Putamen (tissue), 1 donor: ENCODE measurements around the gene RIPPLY1.
"Not testable (repeated sequence)": the region's sequence is repeated elsewhere in the genome, so short reads cannot be mapped to it uniquely, and the experiment has no call there.

ENCODE experiments used
- DNase-seq: peaks from one replicate; pipeline ENCODE4 v3.0.0-alpha.2; 2016; ENCODE audit warnings: low spot score

RIPPLY1 gene

DNA sequence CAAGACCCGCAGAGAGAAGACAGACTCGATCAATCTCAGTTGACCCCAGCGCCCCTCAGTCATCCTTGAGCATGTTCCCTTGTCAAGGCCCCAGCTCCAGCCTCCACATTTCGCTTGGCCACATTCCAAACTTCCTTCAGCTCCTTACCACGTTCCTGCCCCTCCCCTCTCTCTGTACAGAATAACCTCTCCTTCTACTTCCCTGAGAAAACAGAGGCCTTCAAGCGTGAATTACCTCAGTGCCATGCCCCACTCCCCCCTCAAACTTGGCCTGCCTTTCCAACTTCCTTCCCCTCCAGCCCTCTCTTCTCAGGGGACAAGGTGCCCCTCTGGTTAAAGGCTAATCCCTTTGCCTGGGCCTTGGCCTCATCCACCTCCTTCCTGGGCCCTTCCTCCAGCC, 3.2 kb upstream of the RIPPLY1 start:
- no peak for DNase-seq

DNA sequence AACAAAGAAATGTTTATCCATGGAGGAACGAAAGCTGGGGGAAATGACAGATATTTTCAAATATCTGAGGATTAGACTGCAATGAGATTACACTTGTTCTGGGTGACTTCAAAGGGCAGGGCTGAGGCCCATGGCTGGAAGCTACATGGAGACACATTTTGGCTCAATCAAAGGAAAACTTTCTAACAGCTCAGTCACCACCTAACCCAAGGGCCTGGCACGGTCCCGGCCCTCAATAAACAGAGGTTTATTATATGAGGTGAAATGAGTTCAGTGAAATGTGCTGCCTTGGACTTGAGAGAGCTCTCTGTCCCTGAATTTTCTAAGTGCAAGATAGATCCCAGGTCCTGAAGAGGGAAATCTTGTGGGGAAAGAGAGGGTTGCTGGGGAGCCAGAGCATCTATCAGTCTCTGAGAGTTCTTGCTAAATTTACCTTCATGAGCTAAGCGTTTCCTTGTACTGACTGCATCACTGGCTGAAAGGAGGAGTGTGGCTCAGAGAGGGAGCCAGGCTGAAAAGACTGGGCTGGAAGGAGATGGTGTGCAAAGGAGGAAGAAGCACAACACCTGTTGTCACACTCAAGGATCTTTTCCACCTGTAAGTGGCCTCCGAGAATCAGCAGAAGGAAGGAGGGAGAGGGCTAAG, 2.0 kb upstream of the RIPPLY1 start:
- no peak for DNase-seq

DNA sequence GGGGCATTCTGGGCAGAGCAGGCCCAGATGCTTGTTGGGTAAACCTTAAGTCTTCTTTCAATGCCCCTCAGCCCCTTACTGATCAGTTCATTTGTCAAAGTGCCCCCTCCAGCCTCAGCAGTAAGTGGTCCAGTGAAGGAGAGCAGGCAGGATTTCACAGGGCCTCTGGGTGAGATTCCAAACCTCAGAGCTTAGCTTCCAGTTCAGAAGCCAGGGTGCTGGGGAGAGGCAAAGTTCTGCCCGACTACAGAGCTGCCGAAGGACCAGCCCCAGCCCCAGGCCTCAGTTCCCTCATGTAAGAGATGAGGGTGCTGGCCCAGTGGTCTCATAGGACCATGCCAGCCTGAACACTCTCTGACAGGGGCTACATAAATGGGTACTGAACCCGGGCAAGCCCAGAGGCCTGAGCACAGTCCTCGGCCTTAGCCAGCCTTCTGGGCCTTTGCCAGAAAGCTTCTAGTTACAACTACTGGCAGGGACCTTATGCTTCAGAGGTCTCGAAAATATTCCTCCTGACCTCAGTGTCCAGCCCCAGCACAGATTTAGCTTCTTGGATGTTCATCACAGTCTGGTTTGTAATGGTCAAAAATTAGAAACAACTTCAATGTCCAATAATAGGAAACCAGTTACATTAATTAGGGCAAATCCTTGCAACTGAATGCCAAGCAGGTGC, 851 bp upstream of the RIPPLY1 start:
- no peak for DNase-seq

DNA sequence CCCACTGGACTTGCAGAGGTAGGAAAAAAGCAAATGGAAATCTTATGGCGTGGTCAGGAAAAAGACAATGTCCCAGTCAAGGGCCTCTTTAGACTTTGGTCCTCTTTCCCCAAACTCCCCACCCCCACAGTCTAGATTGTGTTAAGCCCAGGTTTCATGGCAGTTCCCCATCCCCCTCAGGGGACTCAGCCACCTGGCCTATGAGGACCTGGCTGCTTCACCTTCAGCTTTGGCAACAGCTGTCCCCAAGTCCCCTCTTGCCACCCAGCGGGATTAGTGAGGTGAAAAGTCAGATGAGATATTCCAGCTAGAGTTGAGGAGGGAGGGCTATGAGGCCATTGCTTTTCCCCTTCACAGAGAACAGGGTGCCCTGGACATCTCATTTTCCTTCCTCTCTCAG, 457 bp downstream of the RIPPLY1 start:
- DNase-seq, result no peak

DNA sequence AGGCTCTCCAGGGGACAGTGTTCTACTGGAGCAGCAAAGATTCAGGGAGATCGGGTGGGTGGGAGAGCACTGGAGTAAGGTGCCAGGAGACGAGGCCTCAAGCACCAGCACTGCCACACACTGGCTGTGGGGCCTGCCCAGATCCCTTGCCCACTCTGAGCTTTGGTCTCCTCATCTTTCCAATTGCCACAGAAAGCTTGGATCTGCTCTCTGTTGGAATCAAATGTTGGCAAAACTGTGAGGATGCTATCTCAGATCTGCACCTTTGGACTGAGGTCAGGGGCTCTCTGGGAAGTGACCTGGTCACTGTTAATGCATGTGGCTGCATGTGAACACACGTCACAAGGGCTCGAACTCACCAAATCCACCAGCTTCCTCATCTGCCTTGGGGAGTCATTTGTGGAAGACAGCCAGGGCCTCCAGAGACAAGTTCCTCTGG, 1.3 kb downstream of the RIPPLY1 start:
- DNase-seq, result no peak

DNA sequence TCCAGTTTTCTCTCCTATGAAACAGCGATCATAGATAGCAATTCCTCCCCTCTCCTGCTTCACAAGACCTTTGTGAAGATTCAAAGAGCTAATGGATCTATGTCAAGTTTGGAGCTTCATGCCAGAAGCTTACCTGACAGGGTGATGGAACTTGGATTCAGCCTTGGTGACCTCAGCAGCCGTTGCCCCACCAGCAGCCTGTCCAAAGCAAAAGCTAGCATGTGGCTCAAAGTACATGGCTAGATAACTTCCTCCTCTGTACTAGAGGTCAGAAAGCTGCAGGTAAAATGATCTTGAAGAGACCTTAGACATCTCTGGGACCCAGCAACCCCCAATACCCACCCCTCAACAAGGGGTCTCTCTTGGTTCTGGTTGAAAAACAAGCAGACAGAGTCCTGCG, 1.8 kb downstream of the RIPPLY1 start:
- no peak for DNase-seq

DNA sequence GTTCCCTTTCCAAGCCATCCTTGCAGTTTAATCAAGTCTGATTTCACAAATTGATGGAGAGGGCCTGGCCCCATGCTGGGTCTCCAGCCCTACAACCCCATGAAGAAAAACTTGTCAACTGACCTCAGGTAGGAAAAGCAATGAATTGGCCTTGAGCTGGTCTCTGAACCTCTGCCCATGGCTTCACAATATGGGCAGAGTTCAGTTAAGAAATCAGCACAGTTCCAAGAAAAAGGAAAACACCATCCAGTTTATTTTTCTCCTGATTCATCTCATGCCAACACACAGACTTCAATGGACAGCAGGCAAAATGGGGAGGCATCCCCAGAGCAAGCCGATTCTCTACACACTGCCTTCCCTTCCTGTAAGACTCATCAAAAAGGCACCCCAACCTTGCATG, 3.3 kb downstream of the RIPPLY1 start:
- no peak for DNase-seq

DNA sequence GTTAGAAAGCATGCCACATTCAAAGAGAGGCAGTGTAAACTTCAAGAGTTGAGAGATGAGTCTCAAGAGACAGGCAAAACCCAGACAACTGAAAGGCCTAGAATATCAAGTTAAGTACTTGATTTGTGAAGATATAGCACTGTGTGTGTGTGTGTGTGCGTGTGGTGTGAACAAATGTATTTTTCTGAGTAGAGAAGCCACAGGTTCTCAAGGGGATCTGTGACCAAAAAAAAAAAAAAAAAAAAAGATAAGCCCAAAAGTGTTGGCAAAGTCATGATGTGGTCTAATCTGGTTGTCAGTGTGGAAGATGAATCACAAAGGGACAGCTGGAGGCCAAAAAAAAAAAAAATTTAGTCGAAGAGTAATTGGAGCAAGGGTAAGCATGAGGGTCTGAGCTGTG, 3.9 kb downstream of the RIPPLY1 start:
- DNase-seq, result no peak

DNA sequence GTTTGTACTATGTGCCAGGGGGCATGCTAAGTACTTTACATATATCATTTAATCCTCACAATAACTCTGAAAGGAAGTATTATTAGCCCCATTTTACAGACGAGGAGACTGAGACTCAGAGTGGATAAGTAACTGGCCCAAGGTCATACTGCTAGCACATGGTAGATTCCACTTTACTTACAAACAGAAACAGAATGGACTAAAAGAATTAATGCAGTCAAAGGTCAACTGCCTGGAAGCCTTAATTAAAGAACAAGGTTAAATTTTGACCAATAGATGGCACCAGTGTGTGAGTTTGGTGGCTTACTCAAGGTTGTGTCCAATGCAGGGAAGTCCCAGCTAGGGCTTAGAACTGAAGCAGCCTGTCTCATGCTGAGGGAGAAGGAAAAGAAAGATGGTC, 4.7 kb downstream of the RIPPLY1 start:
- no peak for DNase-seq

DNA sequence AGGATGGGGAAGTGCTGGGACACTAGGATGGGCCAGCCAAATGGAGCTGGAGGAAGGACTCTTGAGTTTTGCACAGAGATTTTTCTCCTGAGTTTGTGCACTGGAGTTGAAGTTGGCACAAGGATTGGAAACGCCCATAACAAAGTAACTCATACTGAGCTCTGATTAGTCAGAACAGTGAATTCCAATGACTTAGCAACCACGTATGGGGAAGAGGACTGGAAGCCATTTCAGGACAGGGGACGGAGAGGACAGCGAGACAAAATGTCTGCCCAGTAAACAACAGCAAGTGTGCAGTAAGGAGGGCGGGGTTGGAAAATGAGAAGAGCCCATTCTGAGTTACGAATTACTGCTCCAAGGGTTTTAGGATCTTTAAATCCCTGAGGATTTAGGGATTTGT, 5.9 kb downstream of the RIPPLY1 start:
- no peak for DNase-seq

DNA sequence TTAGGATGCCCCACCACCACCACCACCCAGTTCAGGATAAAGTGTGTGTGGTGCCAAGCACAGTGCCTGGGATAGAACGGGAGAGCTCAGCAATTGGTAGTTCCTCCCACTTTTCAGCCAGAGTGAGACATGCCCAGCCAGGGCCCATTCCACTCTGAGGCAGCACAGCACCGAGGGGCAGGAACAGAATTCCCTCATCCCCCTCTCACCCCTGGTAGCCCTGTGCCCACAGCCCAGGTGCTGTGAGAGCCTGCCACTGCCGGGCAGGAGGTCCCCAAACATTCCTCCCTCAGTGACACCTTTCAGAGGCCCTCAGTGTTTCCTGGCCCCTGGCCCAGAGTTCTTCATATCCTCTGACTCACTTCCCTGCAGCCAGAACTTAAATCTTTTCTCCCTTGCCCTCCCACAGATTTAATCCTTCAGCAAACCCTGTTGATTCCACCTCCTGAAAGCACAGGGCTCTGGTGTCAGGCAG, 8.1 kb downstream of the RIPPLY1 start:
- no peak for DNase-seq

DNA sequence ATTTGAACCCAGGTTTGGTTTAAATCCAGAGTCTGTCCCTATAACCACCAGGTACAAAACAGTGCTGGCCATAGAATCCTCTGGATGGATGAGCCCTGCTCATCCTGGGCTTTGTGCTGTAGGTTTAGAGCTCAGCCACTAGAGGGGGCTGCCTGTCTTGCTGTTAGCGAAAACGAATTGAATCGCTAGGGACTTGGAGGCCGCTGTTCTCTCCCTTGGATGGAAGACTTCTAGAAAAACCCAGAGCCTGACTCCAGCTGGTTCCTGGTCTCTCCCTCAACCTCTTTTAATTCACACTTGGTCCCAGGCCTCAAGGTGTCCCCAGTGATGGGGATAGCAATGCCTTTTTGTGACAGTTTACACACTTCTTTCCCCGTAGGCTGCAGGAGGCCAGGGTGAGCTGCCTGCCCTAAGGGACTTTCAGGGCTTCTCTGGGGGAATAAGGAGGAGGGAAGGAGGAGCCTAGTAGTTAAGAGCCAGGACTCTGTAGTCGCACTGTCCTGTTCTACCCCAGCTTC, 8.7 kb downstream of the RIPPLY1 start:
- DNase-seq, result peak; percentile 42

DNA sequence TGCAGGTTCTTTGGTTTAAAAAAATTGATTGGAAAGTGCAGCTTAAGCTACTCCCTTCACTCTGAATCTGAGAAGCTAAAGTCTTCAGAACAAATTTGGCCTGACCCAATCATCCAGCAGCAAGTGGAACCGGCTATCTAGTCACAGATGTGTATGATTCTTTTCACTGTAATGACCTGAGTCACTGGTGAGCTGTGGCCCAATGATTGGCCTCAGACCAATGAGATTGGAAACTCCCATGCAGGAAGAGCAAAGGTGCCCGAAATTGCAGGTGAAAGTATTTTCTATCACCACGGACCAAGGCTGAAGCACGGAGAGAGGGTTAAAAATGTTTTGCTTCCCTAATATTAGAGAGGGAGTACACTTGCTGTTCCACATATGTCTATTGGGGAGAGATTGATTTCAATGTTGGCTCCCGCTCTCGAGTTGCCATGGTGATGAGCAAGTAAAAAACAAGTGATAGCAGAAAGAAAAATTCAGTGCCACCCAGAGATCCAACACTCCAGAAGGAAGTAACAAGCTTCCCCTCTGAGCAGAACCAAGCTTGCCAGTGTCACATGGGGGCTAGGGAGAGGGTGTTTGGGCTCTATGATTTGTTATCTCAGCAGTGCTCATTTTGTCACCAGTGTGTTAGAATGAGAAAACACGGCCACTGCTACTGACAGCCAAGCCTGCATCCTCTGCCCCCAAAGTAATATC, 11.2 kb downstream of the RIPPLY1 start:
- no peak for DNase-seq

DNA sequence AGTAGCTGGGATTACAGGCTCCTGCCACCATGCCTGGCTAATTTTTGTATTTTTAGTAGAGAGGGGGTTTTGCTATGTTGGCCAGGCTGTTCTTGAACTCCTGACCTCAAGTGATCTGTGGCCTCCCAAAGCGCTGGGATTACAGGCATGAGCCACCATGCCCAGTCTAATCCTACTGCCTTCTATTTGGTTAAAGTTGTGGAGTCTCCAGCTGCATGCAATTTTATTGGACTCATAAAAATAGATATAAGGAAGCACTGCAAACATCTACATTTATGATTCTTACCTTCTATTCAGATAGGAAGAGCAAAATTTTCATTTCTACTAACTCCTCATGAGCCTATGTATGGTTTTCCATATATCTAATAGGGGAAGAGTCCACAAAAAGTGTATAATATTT, 13.7 kb downstream of the RIPPLY1 start:
- no peak for DNase-seq

DNA sequence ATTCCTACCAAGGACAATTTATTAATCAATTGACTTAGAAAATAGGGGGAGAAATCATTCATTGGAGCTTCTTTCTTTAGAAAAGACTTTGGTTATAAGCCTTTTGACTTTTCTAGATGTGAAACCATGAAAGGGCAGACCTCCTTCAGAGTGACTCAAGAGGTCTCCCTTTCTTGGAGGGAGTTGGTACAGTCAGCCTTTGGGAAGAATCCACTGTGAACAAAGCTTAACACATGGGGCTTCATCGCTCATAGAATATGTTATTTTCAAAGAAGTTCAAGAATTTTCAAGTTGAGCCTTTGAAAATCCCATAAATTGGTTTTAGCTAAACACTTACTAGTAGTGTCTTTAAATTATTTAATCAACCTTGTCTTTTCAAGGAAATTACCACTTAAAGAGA, 28.0 kb downstream of the RIPPLY1 start:
- no peak for DNase-seq

DNA sequence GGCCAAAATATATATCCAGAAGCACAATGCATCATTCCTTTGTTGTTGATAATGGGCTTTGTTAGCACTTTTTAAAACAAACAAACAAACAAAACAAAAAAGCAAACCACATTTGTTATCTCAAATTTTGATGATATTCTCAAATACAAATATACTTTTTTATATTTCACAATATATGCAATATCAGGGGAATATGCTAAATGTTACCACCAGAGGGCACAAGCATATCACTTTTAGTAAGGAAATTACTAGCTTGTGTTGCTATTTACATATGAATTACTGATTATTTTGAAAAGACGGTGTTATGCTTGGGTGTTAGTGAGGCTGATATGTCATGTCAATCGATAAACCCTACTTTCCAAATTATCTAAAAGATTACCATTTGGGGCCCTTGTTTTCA, 29.1 kb downstream of the RIPPLY1 start:
- DNase-seq, result no peak

DNA sequence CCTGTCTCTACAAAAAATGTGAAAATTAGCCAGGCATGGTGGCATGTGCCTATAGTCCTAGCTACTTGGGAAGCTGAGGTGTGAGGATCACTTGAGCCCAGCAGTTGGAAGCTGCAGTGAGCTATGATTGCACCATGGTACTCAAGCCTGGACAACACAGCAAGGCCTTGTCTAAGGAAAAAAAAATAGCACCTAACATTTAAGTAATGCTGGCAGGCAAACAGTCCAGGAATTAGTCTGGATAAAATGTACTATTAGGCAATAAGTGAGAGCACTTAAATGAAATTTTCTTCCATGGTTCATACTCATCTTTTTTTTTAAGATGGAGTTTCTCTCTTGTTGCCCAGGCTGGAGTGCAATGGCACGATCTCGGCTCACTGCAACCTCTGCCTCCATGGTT, 30.3 kb downstream of the RIPPLY1 start:
- DNase-seq, result not testable (repeated sequence)

DNA sequence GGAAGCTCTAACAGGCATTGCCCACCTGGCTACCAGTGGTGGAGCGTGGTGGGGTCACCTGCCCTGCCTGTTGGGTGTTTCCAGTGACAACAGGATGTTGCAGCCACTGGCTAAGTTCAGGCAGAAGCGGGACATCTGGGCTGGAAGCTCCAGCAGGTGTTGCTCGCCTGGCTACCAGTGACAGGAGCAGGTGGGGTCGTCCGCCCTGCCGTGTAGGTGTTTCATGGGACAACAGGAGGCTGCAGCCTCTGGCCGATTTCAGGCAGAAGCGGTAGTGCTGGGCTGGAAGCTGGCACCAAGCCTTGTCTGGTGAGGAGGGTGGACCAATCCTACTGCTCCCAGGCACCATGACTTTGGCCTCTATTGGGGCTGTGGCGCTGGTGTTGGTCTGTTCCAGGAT, 39.4 kb downstream of the RIPPLY1 start:
- DNase-seq, result no peak

DNA sequence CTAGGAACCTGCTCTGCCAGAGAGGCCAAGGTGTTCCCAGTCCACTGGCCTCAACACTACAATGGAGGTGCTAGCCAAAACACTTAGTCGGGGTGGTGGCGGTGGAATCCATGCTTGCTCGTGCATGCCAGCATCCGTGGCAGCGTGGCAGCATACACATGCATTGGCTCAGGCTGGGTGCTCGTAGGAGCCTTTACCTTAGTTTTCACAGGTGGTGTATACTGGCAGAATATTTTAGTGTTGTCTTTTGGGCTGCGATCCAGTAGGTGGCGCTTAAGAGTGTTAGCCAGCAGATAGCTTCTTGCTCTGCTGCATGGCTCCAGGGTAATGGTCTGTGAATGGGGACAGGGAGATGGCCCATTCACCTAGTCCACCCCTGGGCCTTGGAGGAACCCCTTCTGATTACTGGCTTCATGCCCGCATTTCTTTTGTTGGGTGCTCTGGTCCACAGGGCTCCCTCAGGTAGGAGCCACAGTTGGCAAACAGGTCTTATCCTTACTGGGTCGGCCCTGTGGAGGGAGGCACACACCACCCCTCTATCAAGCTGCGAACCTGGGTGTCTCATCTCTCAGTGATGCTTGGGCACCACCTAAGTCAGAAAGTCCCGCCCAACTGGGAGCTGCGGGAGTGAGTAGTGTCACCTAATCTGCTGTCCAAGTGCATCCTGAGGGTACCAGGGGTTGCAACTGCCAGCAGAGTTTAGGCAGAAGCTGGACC, 40.0 kb downstream of the RIPPLY1 start:
- no peak for DNase-seq
